ENCODE measurements around the gene APLP2. TPM values are rescaled to one million over a fixed set of nuclear protein-coding genes. Genes with fewer than 3 reads are reported as not detected.

The APLP2 gene
- total and polyA plus RNA-seq, 9 of the 15 experiments (the other 6 are each of a cell fraction or from before 2014, with no cell fraction given), result 17.4 to 164 (median 118) TPM

GRCh38 chr11:130157101-130157500 is 87.4 kb downstream of the APLP2 start:
- ChIA-PET CTCF (ENCODE audit: low intra/inter-chr PET ratio) (no interaction called here), POLR2A (interaction anchor here (1.1 kb wide), 1 partner anchor 10 kb away, joined by 3 read pairs; no protein-coding TSS in a partner anchor)
- H3K9me3 ChIP-seq (replicated peaks; ENCODE audit: control insufficient read depth, insufficient read depth, low read depth, low read length), result no peaks in the 10 kb centered on the region
- in situ Hi-C loops (cut with MboI) (no loop called here), intact Hi-C loops (cut with micrococcal nuclease) (no loop called here)
- H2AFZ ChIP-seq (ENCODE audit: low read depth, low read length), result no peak overlapping the region
- DNase-seq (ENCODE audit: extremely low read depth in 1 of 4, low spot score in 3 of 4), result peak in 1 of 4 experiments; percentile 23
- H3K9me1 ChIP-seq (ENCODE audit: control insufficient read depth, insufficient read depth, low read length), result no peaks in the 10 kb centered on the region
- BruUV-seq (replicated peaks), result no TSS peak
- H3K4me3 ChIP-seq, result no peak overlapping the region
- H3K9ac ChIP-seq (ENCODE audit: insufficient read depth in 1 of 2, low read depth in 2 of 2, low read length in 2 of 2), result no peak overlapping the region
- H3K79me2 ChIP-seq (ENCODE audit: control insufficient read depth, insufficient read depth, low read length), result no peaks in the 10 kb centered on the region
- WGBS (ENCODE audit: insufficient coverage, low coverage, missing lambda C conversion rate), result 3% methylated on average over 7 of the region's 8 CpGs
- peaks cover 0 to 12% of the 10 kb centered on the region in 2 experiments; a peak in 1 of 5 replicates for H3K4me1 ChIP-seq (replicated peaks in 1 of 2; ENCODE audit: control insufficient read depth in 2 of 2, insufficient read depth in 2 of 2, low read length in 2 of 2)
- H4K20me1 ChIP-seq (replicated peaks; ENCODE audit: control insufficient read depth, insufficient read depth, low read length), result no peaks in the 10 kb centered on the region; the same call in 1 of the 2 replicates
- H3K27me3 ChIP-seq (ENCODE audit: control insufficient read depth in 2 of 2, insufficient read depth in 2 of 2, low read length in 2 of 2), result peaks cover 49 to 65% of the 10 kb centered on the region in 2 experiments
- H3K27ac ChIP-seq (ENCODE audit: extremely low read depth, low read depth, low read length), result no peak overlapping the region
- FAIRE-seq, result no peak
- no peak for ATAC-seq
- TF ChIP-seq XRCC3 (IDR thresholded peaks at IDR 0.05), result no peak
- TF ChIP-seq, protein P1, sequence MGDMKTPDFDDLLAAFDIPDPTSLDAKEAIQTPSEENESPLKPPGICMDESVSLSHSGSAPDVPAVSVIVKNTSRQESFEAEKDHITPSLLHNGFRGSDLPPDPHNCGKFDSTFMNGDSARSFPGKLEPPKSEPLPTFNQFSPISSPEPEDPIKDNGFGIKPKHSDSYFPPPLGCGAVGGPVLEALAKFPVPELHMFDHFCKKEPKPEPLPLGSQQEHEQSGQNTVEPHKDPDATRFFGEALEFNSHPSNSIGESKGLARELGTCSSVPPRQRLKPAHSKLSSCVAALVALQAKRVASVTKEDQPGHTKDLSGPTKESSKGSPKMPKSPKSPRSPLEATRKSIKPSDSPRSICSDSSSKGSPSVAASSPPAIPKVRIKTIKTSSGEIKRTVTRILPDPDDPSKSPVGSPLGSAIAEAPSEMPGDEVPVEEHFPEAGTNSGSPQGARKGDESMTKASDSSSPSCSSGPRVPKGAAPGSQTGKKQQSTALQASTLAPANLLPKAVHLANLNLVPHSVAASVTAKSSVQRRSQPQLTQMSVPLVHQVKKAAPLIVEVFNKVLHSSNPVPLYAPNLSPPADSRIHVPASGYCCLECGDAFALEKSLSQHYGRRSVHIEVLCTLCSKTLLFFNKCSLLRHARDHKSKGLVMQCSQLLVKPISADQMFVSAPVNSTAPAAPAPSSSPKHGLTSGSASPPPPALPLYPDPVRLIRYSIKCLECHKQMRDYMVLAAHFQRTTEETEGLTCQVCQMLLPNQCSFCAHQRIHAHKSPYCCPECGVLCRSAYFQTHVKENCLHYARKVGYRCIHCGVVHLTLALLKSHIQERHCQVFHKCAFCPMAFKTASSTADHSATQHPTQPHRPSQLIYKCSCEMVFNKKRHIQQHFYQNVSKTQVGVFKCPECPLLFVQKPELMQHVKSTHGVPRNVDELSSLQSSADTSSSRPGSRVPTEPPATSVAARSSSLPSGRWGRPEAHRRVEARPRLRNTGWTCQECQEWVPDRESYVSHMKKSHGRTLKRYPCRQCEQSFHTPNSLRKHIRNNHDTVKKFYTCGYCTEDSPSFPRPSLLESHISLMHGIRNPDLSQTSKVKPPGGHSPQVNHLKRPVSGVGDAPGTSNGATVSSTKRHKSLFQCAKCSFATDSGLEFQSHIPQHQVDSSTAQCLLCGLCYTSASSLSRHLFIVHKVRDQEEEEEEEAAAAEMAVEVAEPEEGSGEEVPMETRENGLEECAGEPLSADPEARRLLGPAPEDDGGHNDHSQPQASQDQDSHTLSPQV (IDR thresholded peaks at IDR 0.05), result no peak
- TF ChIP-seq FOSL1 (tag; conservative IDR thresholded peaks at IDR 0.05), result peak; percentile 34; the same call in 1 of the 2 replicates
- TF ChIP-seq MAX (CRISPR knock-in tag; IDR thresholded peaks at IDR 0.05), result no peak
- TF ChIP-seq CREM (IDR thresholded peaks at IDR 0.05; ENCODE audit: low read depth), result 0 out of 2 replicates have a peak, but pooled peaks have one; percentile 17
- no peak for TF ChIP-seq MBD1 (CRISPR knock-in tag; IDR thresholded peaks at IDR 0.05)
- H3K4me2 ChIP-seq (ENCODE audit: insufficient read depth, low read length), result no peak overlapping the region
- no peaks in the 10 kb centered on the region for H3K36me3 ChIP-seq (ENCODE audit: control insufficient read depth, insufficient read depth, low read length)
